Lower leg skin (tissue), 3 donors: ENCODE data around the gene ATG5.
"Not testable (repeated sequence)": the region's sequence is repeated elsewhere in the genome, so short reads cannot be mapped to it uniquely, and the experiment has no call there.

Experiments
- CTCF ChIP-seq, 3 donors: fragments of 450-650 bp; IDR thresholded peaks; one replicate each; pipeline ENCODE4 v1.5.1; 2016; ENCODE audit warnings: antibody characterized with exemption in 3 of 3, mild to moderate bottlenecking in 3 of 3, moderate library complexity in 2 of 3
- POLR2A ChIP-seq, 2 donors: fragments of 450-650 bp; IDR thresholded peaks; one replicate each; pipeline ENCODE4 v1.6.1; 2016 to 2017; ENCODE audit warnings: antibody characterized with exemption in 2 of 2, mild to moderate bottlenecking in 1 of 2, moderate library complexity in 1 of 2

GRCh38 chr6:106152476-106152875, 173.1 kb downstream of the ATG5 start:
- not testable (repeated sequence) for TF ChIP-seq POLR2A, CTCF (IDR thresholded peaks at IDR 0.05)
